Esophagus squamous epithelium (tissue), 5 donors: ENCODE data around the gene NME9. TPM values are rescaled to one million over a fixed set of nuclear protein-coding genes. Genes with fewer than 3 reads are reported as not detected.

ENCODE experiments used
- DNase-seq: peaks from one replicate; lab custom pipeline; 2025; lab: John Stamatoyannopoulos, UW
- H3K27ac ChIP-seq, 4 donors: fragments of 200-600 bp; sonication (generic); one replicate each; pipeline ENCODE4 v1.5.1; 2016 to 2019; ENCODE audit warnings: mild to moderate bottlenecking in 1 of 4
- H3K27me3 ChIP-seq, 4 donors: fragments of 200-600 bp; sonication (generic); 1 replicate in 3 of 4; 2 replicates in 1 of 4; pipeline versions ENCODE4 v1.5.1 to v1.6.0; 2017 to 2021; ENCODE audit warnings: antibody characterized with exemption in 1 of 4
- H3K36me3 ChIP-seq, 3 donors: fragments of 200-600 bp; sonication (generic); one replicate each; pipeline ENCODE4 v1.5.1; 2016 to 2019
- H3K4me1 ChIP-seq, 3 donors: fragments of 200-600 bp; sonication (generic); one replicate each; pipeline ENCODE4 v1.5.1; 2017 to 2019
- H3K4me3 ChIP-seq, 4 donors: fragments of 200-600 bp; sonication (generic); 1 replicate in 3 of 4; 2 replicates in 1 of 4; pipeline ENCODE4 v1.5.1; 2016 to 2019; ENCODE audit warnings: mild to moderate bottlenecking in 2 of 4, moderate library complexity in 1 of 4
- H3K9me3 ChIP-seq, 3 donors: fragments of 200-600 bp; sonication (generic); one replicate each; pipeline ENCODE4 v1.5.1; 2016 to 2019
- CTCF ChIP-seq, 6 experiments: fragments of 450-650 bp in 4 of 6; fragments of 200-600 bp in 2 of 6; sonication (generic) in 2 of 6; IDR thresholded peaks; one replicate each; pipeline ENCODE4 v1.5.1; 2016 to 2019; ENCODE audit warnings: antibody characterized with exemption in 6 of 6, mild to moderate bottlenecking in 4 of 6, moderate library complexity in 4 of 6
- POLR2A ChIP-seq, 4 donors: fragments of 450-650 bp; IDR thresholded peaks; one replicate each; pipeline ENCODE4 v1.6.1; 2017; ENCODE audit warnings: antibody characterized with exemption in 4 of 4, mild to moderate bottlenecking in 4 of 4, moderate library complexity in 3 of 4
- WGBS, 2 donors: methylation state at CpG; one replicate each; pipeline ENCODE4 v1.1.5; 2018; 5-methylcytosine and 5-hydroxymethylcytosine counted together
- intact Hi-C: fragments of 100-400 bp; cut with DNase I; formaldehyde crosslinking; loops from one replicate; pipeline ENCODE4 v1.15.0; 2022
- total RNA-seq, 4 donors: library from RNA; depleted of rRNA; stranded (reverse); fragments of >200 nt; gene quantifications; one replicate each; pipeline ENCODE4 v1.1.0, GENCODE V29; 2016
- donor health status: DM: yes; HTN: yes; CAD: no.

Gene NME9
- total RNA-seq, 4 donors from 2014 or later, result 1.3 TPM; not detected in 3

GRCh38 chr3:138359148-138359918, 29.7 kb upstream of the NME9 start:
- WGBS, 2 donors, result 75 to 78% methylated on average over 6 to 7 of the region's 7 CpGs
- Histone ChIP-seq H3K36me3 (no peaks in the 10 kb centered on the region), H3K27me3 (no peaks in the 10 kb centered on the region), H3K4me1 (peaks cover 0 to 3% (median 0%) of the 10 kb centered on the region in 3 donors), H3K9me3 (no peaks in the 10 kb centered on the region), H3K4me3 (no peak overlapping the region), H3K27ac (no peak overlapping the region)
- no peak for TF ChIP-seq CTCF (IDR thresholded peaks at IDR 0.05)
- no peak for TF ChIP-seq POLR2A (IDR thresholded peaks at IDR 0.05)
- no peak for DNase-seq
- intact Hi-C loops, result no loop called here

GRCh38 chr3:138356730-138357405, 27.2 kb upstream of the NME9 start:
- WGBS, 2 donors, result 73 to 74% methylated on average over 4 to 5 of the region's 7 CpGs
- H3K4me3 ChIP-seq, result no peak overlapping the region
- peaks cover 0 to 4% (median 0%) of the 10 kb centered on the region in 3 donors for H3K4me1 ChIP-seq
- H3K27ac ChIP-seq, result peak overlapping the region in 1 of 4 donors; percentile 16
- H3K27me3 ChIP-seq, result no peaks in the 10 kb centered on the region
- H3K9me3 ChIP-seq, result no peaks in the 10 kb centered on the region
- H3K36me3 ChIP-seq, result no peaks in the 10 kb centered on the region
- intact Hi-C loops, result no loop called here
- no peak for TF ChIP-seq POLR2A (IDR thresholded peaks at IDR 0.05)
- TF ChIP-seq CTCF (IDR thresholded peaks at IDR 0.05), result no peak
- no peak for DNase-seq

DNA sequence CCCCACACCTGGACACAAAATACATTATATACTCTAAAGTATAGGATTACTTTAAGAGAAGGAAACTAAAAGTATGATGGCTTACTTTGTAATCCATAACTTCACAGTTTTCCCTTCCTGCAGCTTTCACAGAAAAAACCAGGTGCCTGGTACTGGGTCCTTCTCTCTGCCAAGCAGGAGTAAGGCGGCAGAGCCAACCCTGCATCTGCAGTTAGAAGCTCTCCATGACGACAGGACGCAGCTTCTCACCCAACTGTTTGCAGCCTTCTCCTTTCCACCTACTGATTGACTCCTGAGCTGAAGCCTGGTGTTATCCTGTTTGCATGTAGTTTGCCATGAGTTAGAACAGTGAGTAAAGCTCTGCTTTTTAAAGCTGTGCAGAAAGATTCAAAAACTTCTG, 25.4 kb upstream of the NME9 start:
- intact Hi-C loops, result no loop called here
- no peaks in the 10 kb centered on the region for H3K27me3 ChIP-seq
- H3K4me1 ChIP-seq, result peaks cover 0 to 16% (median 0%) of the 10 kb centered on the region in 3 donors
- H3K9me3 ChIP-seq, result no peaks in the 10 kb centered on the region
- DNase-seq, result no peak
- H3K4me3 ChIP-seq, result no peak overlapping the region
- WGBS, 2 donors, result 76 to 94% methylated on average over 3 of the region's 3 CpGs
- no peak overlapping the region for H3K27ac ChIP-seq
- TF ChIP-seq CTCF (IDR thresholded peaks at IDR 0.05) (no peak), POLR2A (IDR thresholded peaks at IDR 0.05) (no peak)
- no peaks in the 10 kb centered on the region for H3K36me3 ChIP-seq

GRCh38 chr3:138354376-138354775, 24.7 kb upstream of the NME9 start:
- H3K36me3 ChIP-seq, result no peaks in the 10 kb centered on the region
- no peak overlapping the region for H3K27ac ChIP-seq
- H3K4me1 ChIP-seq, result peaks cover 0 to 23% (median 2%) of the 10 kb centered on the region in 3 donors
- H3K27me3 ChIP-seq, result peaks cover 0 to under 1% (median 0%) of the 10 kb centered on the region in 4 donors
- DNase-seq, result no peak
- no peak overlapping the region for H3K4me3 ChIP-seq
- TF ChIP-seq CTCF (IDR thresholded peaks at IDR 0.05) (no peak), POLR2A (IDR thresholded peaks at IDR 0.05) (no peak)
- intact Hi-C loops, result no loop called here
- no peaks in the 10 kb centered on the region for H3K9me3 ChIP-seq

GRCh38 chr3:138351916-138352550, 22.4 kb upstream of the NME9 start:
- peaks cover 0 to 22% (median 0%) of the 10 kb centered on the region in 4 donors for H3K27me3 ChIP-seq
- peaks cover 0 to 39% (median 8%) of the 10 kb centered on the region in 3 donors for H3K4me1 ChIP-seq
- H3K4me3 ChIP-seq, result no peak overlapping the region
- H3K27ac ChIP-seq, result no peak overlapping the region
- H3K9me3 ChIP-seq, result no peaks in the 10 kb centered on the region
- intact Hi-C loops, result no loop called here
- TF ChIP-seq CTCF (IDR thresholded peaks at IDR 0.05) (no peak), POLR2A (IDR thresholded peaks at IDR 0.05) (no peak)
- H3K36me3 ChIP-seq, result no peaks in the 10 kb centered on the region
- DNase-seq, result no peak
- 75 to 93% methylated on average over 2 to 4 of the region's 5 CpGs for WGBS, 2 donors
